Keratinocyte (primary cell): ENCODE results near the gene DNAH8. TPM values are rescaled to one million over a fixed set of nuclear protein-coding genes. Genes with fewer than 3 reads are reported as not detected.

Source experiments
- DNase-seq: peaks from one replicate; pipeline ENCODE4 v3.0.0-alpha.2; 2011; ENCODE audit warnings: low read depth, missing footprints, low spot score
- FAIRE-seq: peaks from 2 replicates; lab custom pipeline; 2011; peaks lifted over from hg19 to GRCh38; lab: Jason Lieb, UNC
- H2AFZ ChIP-seq: 2 replicates; pipeline ENCODE4 v1.6.0; 2012; ENCODE audit warnings: low read length, control low read depth, inconsistent platforms; ENCODE audit not compliant: control insufficient read depth
- H3K27ac ChIP-seq: 2 replicates; pipeline ENCODE4 v1.5.1; 2011; ENCODE audit warnings: low read length; ENCODE audit not compliant: control insufficient read depth, insufficient read depth
- H3K27me3 ChIP-seq: 3 replicates; pipeline ENCODE4 v1.6.0; 2011; ENCODE audit warnings: low read length; ENCODE audit not compliant: control insufficient read depth, insufficient read depth; ENCODE audit errors: extremely low read depth
- H3K36me3 ChIP-seq, 2 experiments: 2 replicates in 1 of 2; 3 replicates in 1 of 2; pipeline ENCODE4 v1.5.1; 2011; ENCODE audit warnings: low read length in 2 of 2, mild to moderate bottlenecking in 1 of 2; ENCODE audit not compliant: control insufficient read depth in 2 of 2, insufficient read depth in 2 of 2; ENCODE audit errors: extremely low read depth in 1 of 2
- H3K4me1 ChIP-seq: 3 replicates; pipeline ENCODE4 v1.5.1; 2011; ENCODE audit warnings: low read length; ENCODE audit not compliant: control insufficient read depth, insufficient read depth; ENCODE audit errors: extremely low read depth
- H3K4me2 ChIP-seq: 3 replicates; pipeline ENCODE4 v1.6.0; 2011; ENCODE audit warnings: low read depth, low read length; ENCODE audit not compliant: control insufficient read depth, insufficient read depth; ENCODE audit errors: extremely low read depth
- H3K4me3 ChIP-seq, 3 experiments: fragments of 200-600 bp in 1 of 3; sonication (generic) in 1 of 3; 2 replicates in 2 of 3; 3 replicates in 1 of 3; pipeline ENCODE4 v1.5.1; 2011 to 2016; ENCODE audit warnings: low read length in 3 of 3, mild to moderate bottlenecking in 3 of 3, control low read depth in 2 of 3, inconsistent platforms in 1 of 3, low read depth in 1 of 3, mixed read lengths in 1 of 3, mixed run types in 1 of 3, moderate library complexity in 1 of 3; ENCODE audit not compliant: control insufficient read depth in 2 of 3, insufficient read depth in 2 of 3; ENCODE audit errors: extremely low read depth in 1 of 3
- H3K79me2 ChIP-seq: 2 replicates; pipeline ENCODE4 v1.6.0; 2012; ENCODE audit warnings: low read length; ENCODE audit not compliant: control insufficient read depth, insufficient read depth
- H3K9ac ChIP-seq: 3 replicates; pipeline ENCODE4 v1.6.0; 2011; ENCODE audit warnings: low read length; ENCODE audit not compliant: control insufficient read depth, insufficient read depth; ENCODE audit errors: extremely low read depth
- H3K9me1 ChIP-seq: 3 replicates; pipeline ENCODE4 v1.6.0; 2011; ENCODE audit warnings: low read length; ENCODE audit not compliant: control insufficient read depth, insufficient read depth; ENCODE audit errors: extremely low read depth
- H3K9me3 ChIP-seq: 2 replicates; pipeline ENCODE4 v1.5.1; 2012; ENCODE audit warnings: low read depth, low read length; ENCODE audit not compliant: control insufficient read depth
- H4K20me1 ChIP-seq: 3 replicates; pipeline ENCODE4 v1.6.0; 2011; ENCODE audit warnings: low read length; ENCODE audit not compliant: control insufficient read depth, insufficient read depth; ENCODE audit errors: extremely low read depth
- CTCF ChIP-seq, 3 experiments: IDR thresholded peaks in 1 of 3; conservative IDR thresholded peaks in 1 of 3; optimal IDR thresholded peaks in 1 of 3; 2 replicates in 2 of 3; 3 replicates in 1 of 3; pipeline versions ENCODE3 to v1.5.1; 2011; ENCODE audit warnings: low read length in 3 of 3, mild to moderate bottlenecking in 3 of 3, moderate library complexity in 2 of 3, control low read depth in 1 of 3, inconsistent platforms in 1 of 3; ENCODE audit not compliant: insufficient read depth in 2 of 3; ENCODE audit errors: extremely low read depth in 1 of 3
- EZH2 ChIP-seq: IDR thresholded peaks from one replicate; pipeline ENCODE4 v1.6.1; 2012; ENCODE audit warnings: inconsistent platforms, mild to moderate bottlenecking, low read length, moderate library complexity
- dilution Hi-C: fragments of 300-500 bp; cut with MboI; formaldehyde crosslinking; loops from one replicate; pipeline ENCODE4 v1.7.0; 2020; ENCODE audit warnings: low sequenced_read_pairs; ENCODE audit not compliant: extremely low pct_ligation_motif_present
- polyA plus RNA-seq, 5 experiments: library from polyadenylated mRNA; depleted of rRNA in 3 of 5; stranded (reverse) in 3 of 5; stranded (forward) in 1 of 5; unstranded in 1 of 5; fragments of >200 nt; gene quantifications; 1 replicate in 1 of 5; 2 replicates in 3 of 5; 3 replicates in 1 of 5; pipeline versions ENCODE4 v1.2.1 to v1.2.3, GENCODE V29; 2011 to 2012; ENCODE audit warnings: missing spikeins in 2 of 5, low read depth in 1 of 5, low replicate concordance in 1 of 5

The DNAH8 gene
- polyA plus RNA-seq, 1 donor (not counting 4 experiments of a cell fraction or from before 2014, with no cell fraction given) = 0.01 TPM

- DNase-seq (no peak), FAIRE-seq (no peak)
- Histone ChIP-seq H3K9me3 (no peaks in the 10 kb centered on the region), H3K36me3 (no peaks in the 10 kb centered on the region), H3K79me2 (no peaks in the 10 kb centered on the region), H3K27me3 (no peaks in the 10 kb centered on the region), H3K9me1 (no peaks in the 10 kb centered on the region), H3K4me3 (no peak overlapping the region), H4K20me1 (no peaks in the 10 kb centered on the region), H2AFZ (no peak overlapping the region), H3K9ac (no peak overlapping the region), H3K4me2 (no peak overlapping the region), H3K27ac (no peak overlapping the region), H3K4me1 (no peaks in the 10 kb centered on the region)
- no peak for TF ChIP-seq CTCF (optimal IDR thresholded peaks at IDR 0.05 in 1 of 3, IDR thresholded peaks at IDR 0.05 in 1 of 3, conservative IDR thresholded peaks at IDR 0.05 in 1 of 3; ENCODE audit: extremely low read depth in 1 of 3, insufficient read depth in 2 of 3, low read length in 3 of 3)
- no peak for TF ChIP-seq EZH2
- dilution Hi-C loops = no loop called here
Measured at GRCh38 chr6:38853236-38853635, 138.1 kb downstream of the DNAH8 start.

GRCh38 chr6:38856492-38856891, 141.4 kb downstream of the DNAH8 start:
- no peaks in the 10 kb centered on the region for H3K9me1 ChIP-seq
- no peak for TF ChIP-seq CTCF (optimal IDR thresholded peaks at IDR 0.05 in 1 of 3, IDR thresholded peaks at IDR 0.05 in 1 of 3, conservative IDR thresholded peaks at IDR 0.05 in 1 of 3; ENCODE audit: extremely low read depth in 1 of 3, insufficient read depth in 2 of 3, low read length in 3 of 3)
- TF ChIP-seq EZH2 = no peak
- dilution Hi-C loops = no loop called here
- H3K4me1 ChIP-seq = no peaks in the 10 kb centered on the region
- H2AFZ ChIP-seq = no peak overlapping the region
- H3K9ac ChIP-seq = no peak overlapping the region
- no peaks in the 10 kb centered on the region for H3K36me3 ChIP-seq
- no peaks in the 10 kb centered on the region for H3K27me3 ChIP-seq
- no peaks in the 10 kb centered on the region for H4K20me1 ChIP-seq
- no peaks in the 10 kb centered on the region for H3K9me3 ChIP-seq
- no peak overlapping the region for H3K27ac ChIP-seq
- no peak overlapping the region for H3K4me3 ChIP-seq
- DNase-seq (no peak), FAIRE-seq (no peak)
- no peak overlapping the region for H3K4me2 ChIP-seq
- H3K79me2 ChIP-seq = no peaks in the 10 kb centered on the region
